B cell (primary cell): Measurements from ENCODE around the gene TGM3.

Experiments
- CTCF ChIP-seq: fragments of 200-600 bp; IDR thresholded peaks from one replicate; pipeline ENCODE4 v1.8.0; 2022; ENCODE audit warnings: antibody characterized with exemption, mild to moderate bottlenecking
- EZH2 ChIP-seq: IDR thresholded peaks from 2 replicates; pipeline ENCODE4 v1.6.1; 2012; ENCODE audit warnings: borderline replicate concordance, low read depth, mild to moderate bottlenecking, moderate library complexity, low read length; ENCODE audit not compliant: insufficient read depth, poor library complexity, severe bottlenecking

GRCh38 chr20:2254333-2254732 is 41.5 kb upstream of the TGM3 start:
- TF ChIP-seq CTCF (no peak), EZH2 (no peak)
